Stomach (tissue), 9 donors: ENCODE results near the gene SIGLEC1. TPM values are rescaled to one million over a fixed set of nuclear protein-coding genes. Genes with fewer than 3 reads are reported as not detected.

Experiments used
- DNase-seq, 2 donors: peaks; one replicate each; pipeline versions ENCODE4 v3.0.0 to v3.0.0-alpha.2; 2013 to 2019
- H3K27ac ChIP-seq, 5 donors: fragments of 200-600 bp in 4 of 5; sonication (generic) in 4 of 5; one replicate each; pipeline ENCODE4 v1.5.1; 2013 to 2019; ENCODE audit warnings: mild to moderate bottlenecking in 1 of 5, moderate library complexity in 1 of 5
- H3K27me3 ChIP-seq, 3 donors: fragments of 200-600 bp; sonication (generic); one replicate each; pipeline ENCODE4 v1.5.1; 2017 to 2019; ENCODE audit warnings: mixed run types in 1 of 3
- H3K36me3 ChIP-seq, 4 donors: fragments of 200-600 bp; sonication (generic); 1 replicate in 3 of 4; 2 replicates in 1 of 4; pipeline ENCODE4 v1.5.1; 2016 to 2019
- H3K4me1 ChIP-seq, 4 donors: fragments of 200-600 bp; sonication (generic); one replicate each; pipeline ENCODE4 v1.5.1; 2016 to 2019
- H3K4me3 ChIP-seq, 4 donors: fragments of 200-600 bp; sonication (generic) in 3 of 4; one replicate each; pipeline ENCODE4 v1.5.1; 2016 to 2019; ENCODE audit warnings: mild to moderate bottlenecking in 1 of 4
- H3K9me3 ChIP-seq, 4 donors: fragments of 200-600 bp; sonication (generic); one replicate each; pipeline ENCODE4 v1.5.1; 2016 to 2019
- CTCF ChIP-seq, 7 experiments: fragments of 450-650 bp in 4 of 7; fragments of 200-600 bp in 3 of 7; sonication (generic) in 3 of 7; IDR thresholded peaks; one replicate each; pipeline ENCODE4 v1.5.1; 2016 to 2019; ENCODE audit warnings: antibody characterized with exemption in 7 of 7, control low read depth in 2 of 7, mild to moderate bottlenecking in 1 of 7
- EP300 ChIP-seq: sonication (generic); formaldehyde crosslinking; IDR thresholded peaks from one replicate; pipeline ENCODE4 v1.6.1; 2017; ENCODE audit warnings: antibody characterized with exemption
- POLR2A ChIP-seq, 4 donors: fragments of 450-650 bp; IDR thresholded peaks; one replicate each; pipeline ENCODE4 v1.6.1; 2016; ENCODE audit warnings: antibody characterized with exemption in 4 of 4, control low read depth in 2 of 4, mild to moderate bottlenecking in 1 of 4, moderate library complexity in 1 of 4
- POLR2AphosphoS5 ChIP-seq, 3 donors: sonication (generic); formaldehyde crosslinking; IDR thresholded peaks; one replicate each; pipeline ENCODE4 v1.6.1; 2016; ENCODE audit warnings: antibody characterized with exemption in 3 of 3
- WGBS, 5 donors: extraction: QIAGEN DNeasy Blood & Tissue Kit in 3 of 5; methylation state at CpG; one replicate each; pipeline versions ENCODE4 v1.1.5 to v1.1.7; 2013 to 2018; 5-methylcytosine and 5-hydroxymethylcytosine counted together
- intact Hi-C: fragments of 100-400 bp; cut with DNase I; formaldehyde crosslinking; loops from one replicate; pipeline ENCODE4 v1.15.1; 2023; ENCODE audit warnings: low total_unique reads
- polyA plus RNA-seq, 3 donors: library from polyadenylated mRNA; stranded (reverse); fragments of 200-250 nt; gene quantifications; one replicate each; pipeline ENCODE4 v1.2.3, GENCODE V29; 2013
- total RNA-seq, 5 donors: library from RNA; depleted of rRNA; stranded (reverse); fragments of >200 nt; gene quantifications; one replicate each; pipeline versions ENCODE4 v1.1.0 to v1.2.3, GENCODE V29; 2014 to 2016
- donor health status: healthy with polysubstance abuse.
- donor health status: Bipolar disorder and iron deficiency.
- donor health status: healthy.

SIGLEC1 gene
- total and polyA plus RNA-seq, 8 donors, result 1.4 to 22.2 (median 1.8) TPM

- peaks cover 0 to 25% (median 14%) of the 10 kb centered on the region in 4 donors for H3K4me1 ChIP-seq
- H3K4me3 ChIP-seq, result no peak overlapping the region
- H3K9me3 ChIP-seq, result no peaks in the 10 kb centered on the region
- intact Hi-C loops, result loop anchor here (10.0 kb wide), 2 partner anchors 94 to 424 kb away; partner anchors contain the start of gene ADISSP
- H3K27ac ChIP-seq, result no peak overlapping the region
- H3K27me3 ChIP-seq, result peaks cover 0 to 60% (median 39%) of the 10 kb centered on the region in 3 donors
- TF ChIP-seq EP300, result no peak
- TF ChIP-seq POLR2AphosphoS5 (IDR thresholded peaks at IDR 0.05), result no peak
- no peak for TF ChIP-seq CTCF (IDR thresholded peaks at IDR 0.05)
- TF ChIP-seq POLR2A (IDR thresholded peaks at IDR 0.05), result no peak
- 40 to 57% (median 49%) methylated on average over 4 to 6 of the region's 6 CpGs for WGBS, 5 donors
- H3K36me3 ChIP-seq, result peaks cover 0 to 55% (median 24%) of the 10 kb centered on the region in 4 donors
- no peak for DNase-seq
Measured at GRCh38 chr20:3670511-3670910, 41.9 kb downstream of the SIGLEC1 start.

DNA sequence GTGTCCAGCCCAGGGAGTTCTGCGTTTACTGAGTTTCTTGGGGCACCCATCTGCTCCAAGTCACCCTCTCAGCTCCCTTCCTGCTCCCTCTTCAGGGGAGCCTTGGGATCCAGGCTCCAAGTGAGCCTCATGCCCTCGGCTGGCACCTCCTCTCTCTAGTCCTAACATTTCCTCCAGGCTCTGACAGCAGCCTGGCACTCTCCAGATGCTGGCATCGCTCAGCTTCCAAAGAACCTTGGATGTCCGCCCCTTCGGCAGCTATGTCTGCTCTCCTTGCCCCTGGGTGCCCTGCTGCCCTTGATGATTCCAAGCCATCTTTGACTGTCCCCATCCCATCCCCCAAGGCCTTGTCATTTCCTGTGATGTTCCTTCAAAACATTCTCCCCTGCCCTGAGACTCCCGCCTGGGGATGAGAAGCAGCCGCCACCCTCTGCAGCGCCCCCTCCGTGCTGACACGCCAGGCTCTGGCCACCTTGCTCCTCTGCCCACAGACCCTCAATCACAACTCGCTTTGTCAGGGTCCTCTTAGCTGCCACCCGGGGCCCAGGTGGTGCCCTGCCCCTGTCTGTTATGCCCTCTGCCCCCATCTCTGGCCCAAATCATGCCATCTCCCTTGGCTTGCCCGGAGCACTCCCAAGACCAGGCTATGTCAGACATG, 42.6 kb downstream of the SIGLEC1 start:
- no peaks in the 10 kb centered on the region for H3K9me3 ChIP-seq
- H3K36me3 ChIP-seq, result peaks cover 0 to 50% (median 21%) of the 10 kb centered on the region in 4 donors
- no peak overlapping the region for H3K27ac ChIP-seq
- 71 to 81% (median 78%) methylated on average over 13 of the region's 13 CpGs for WGBS, 5 donors
- peaks cover 0 to 26% (median 14%) of the 10 kb centered on the region in 4 donors for H3K4me1 ChIP-seq
- no peak for TF ChIP-seq POLR2A (IDR thresholded peaks at IDR 0.05)
- no peak for TF ChIP-seq CTCF (IDR thresholded peaks at IDR 0.05)
- no peak for TF ChIP-seq POLR2AphosphoS5 (IDR thresholded peaks at IDR 0.05)
- no peak for TF ChIP-seq EP300
- no peak overlapping the region for H3K4me3 ChIP-seq
- peaks cover 0 to 54% (median 38%) of the 10 kb centered on the region in 3 donors for H3K27me3 ChIP-seq
- intact Hi-C loops, result loop anchor here (10.0 kb wide), 2 partner anchors 95 to 425 kb away; partner anchors contain the start of gene ADISSP
- DNase-seq, result no peak

GRCh38 chr20:3667434-3668037, 44.9 kb downstream of the SIGLEC1 start:
- WGBS, 5 donors, result 84 to 93% (median 91%) methylated on average over 7 to 8 of the region's 8 CpGs
- intact Hi-C loops, result no loop called here
- DNase-seq, result no peak
- peaks cover 0 to 17% (median 10%) of the 10 kb centered on the region in 4 donors for H3K4me1 ChIP-seq
- H3K27ac ChIP-seq, result no peak overlapping the region
- H3K4me3 ChIP-seq, result no peak overlapping the region
- peaks cover 0 to 40% (median 21%) of the 10 kb centered on the region in 3 donors for H3K27me3 ChIP-seq
- TF ChIP-seq CTCF (IDR thresholded peaks at IDR 0.05), result no peak
- TF ChIP-seq POLR2AphosphoS5 (IDR thresholded peaks at IDR 0.05), result no peak
- H3K9me3 ChIP-seq, result no peaks in the 10 kb centered on the region
- peaks cover 0 to 27% (median 12%) of the 10 kb centered on the region in 4 donors for H3K36me3 ChIP-seq

GRCh38 chr20:3663858-3664257, 48.5 kb downstream of the SIGLEC1 start:
- Histone ChIP-seq H3K27ac (no peak overlapping the region), H3K36me3 (no peaks in the 10 kb centered on the region), H3K4me1 (peaks cover 8 to 25% (median 16%) of the 10 kb centered on the region in 4 donors), H3K4me3 (no peak overlapping the region), H3K9me3 (no peaks in the 10 kb centered on the region), H3K27me3 (peaks cover 9 to 47% (median 38%) of the 10 kb centered on the region in 3 donors)
- 69 to 87% (median 79%) methylated on average over 2 of the region's 2 CpGs for WGBS, 5 donors
- DNase-seq, result no peak
- TF ChIP-seq EP300 (no peak), POLR2A (IDR thresholded peaks at IDR 0.05) (no peak), CTCF (IDR thresholded peaks at IDR 0.05) (no peak), POLR2AphosphoS5 (IDR thresholded peaks at IDR 0.05) (no peak)
- intact Hi-C loops, result no loop called here
